Limb (tissue), 2 donors: Measurements from ENCODE around the gene LYRM1.
"Not testable (repeated sequence)": the region's sequence is repeated elsewhere in the genome, so short reads cannot be mapped to it uniquely, and the experiment has no call there.

Experiments
- DNase-seq, 2 donors: peaks; one replicate each; pipeline ENCODE4 v3.0.0-alpha.2; 2016; ENCODE audit errors: extremely low spot score in 2 of 2

Gene LYRM1

DNA sequence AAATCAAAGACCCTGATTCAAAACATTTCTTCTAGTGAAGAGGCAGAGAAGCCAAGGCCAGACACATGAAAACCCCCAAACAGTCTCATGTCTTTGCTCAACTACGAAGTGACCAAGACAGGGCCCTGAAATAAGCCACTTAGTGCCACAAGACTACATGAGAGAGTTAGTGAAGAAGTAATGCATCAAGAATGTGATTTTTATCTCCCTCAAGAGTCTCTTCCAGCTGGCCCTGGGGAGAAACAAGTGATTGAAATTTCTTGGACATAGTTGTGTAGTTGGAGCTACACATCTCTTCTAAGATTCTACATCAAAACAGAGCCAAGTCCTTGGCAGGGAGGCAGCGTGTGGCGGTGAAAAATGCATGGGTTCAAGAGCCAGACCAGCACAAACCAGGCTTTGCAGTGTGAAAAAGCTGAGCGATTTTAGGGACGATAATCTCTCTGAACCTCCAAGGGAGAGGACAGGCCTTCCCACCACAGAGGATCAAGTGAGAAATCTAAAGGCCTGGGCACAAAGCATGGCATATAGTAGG, 30.6 kb downstream of the LYRM1 start:
- DNase-seq: no peak

DNA sequence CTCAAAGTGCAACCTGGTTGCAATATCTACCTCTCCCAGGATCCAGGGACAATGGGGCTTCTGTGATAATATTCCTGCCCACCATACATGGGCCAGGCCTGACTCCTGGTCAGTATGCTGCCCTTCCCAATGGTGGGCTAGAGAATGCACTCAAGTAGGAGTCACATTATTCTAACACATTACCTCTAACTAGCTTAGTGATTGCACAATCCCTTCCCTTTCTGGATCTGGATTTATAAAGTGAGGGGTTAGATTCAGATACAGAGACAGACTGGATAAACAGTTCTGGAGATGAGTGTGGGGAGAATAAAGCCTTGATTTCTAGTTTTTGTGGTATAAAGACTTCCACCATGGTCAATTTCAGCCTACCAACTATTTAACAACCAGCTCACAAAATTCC, 33.0 kb downstream of the LYRM1 start:
- no peak for DNase-seq

DNA sequence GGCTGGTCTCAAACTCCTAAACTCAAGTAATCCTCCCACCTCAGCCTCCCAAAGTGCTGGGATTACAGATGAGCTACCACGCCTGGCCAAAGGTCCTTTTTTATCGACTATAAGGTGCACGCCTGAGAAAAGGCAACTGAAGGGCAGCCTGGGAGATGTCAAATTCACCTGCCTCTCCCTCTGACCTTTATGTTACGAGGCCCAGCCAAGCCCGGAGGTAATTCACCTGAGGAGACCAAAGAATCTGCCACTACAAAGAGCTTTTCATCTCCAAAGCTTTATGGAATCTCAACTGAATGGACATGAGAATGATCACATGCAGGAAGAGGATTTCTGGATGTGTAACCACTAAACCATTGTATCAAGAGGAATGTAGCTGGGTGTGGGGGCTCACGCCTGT, 37.2 kb downstream of the LYRM1 start:
- DNase-seq: no peak

DNA sequence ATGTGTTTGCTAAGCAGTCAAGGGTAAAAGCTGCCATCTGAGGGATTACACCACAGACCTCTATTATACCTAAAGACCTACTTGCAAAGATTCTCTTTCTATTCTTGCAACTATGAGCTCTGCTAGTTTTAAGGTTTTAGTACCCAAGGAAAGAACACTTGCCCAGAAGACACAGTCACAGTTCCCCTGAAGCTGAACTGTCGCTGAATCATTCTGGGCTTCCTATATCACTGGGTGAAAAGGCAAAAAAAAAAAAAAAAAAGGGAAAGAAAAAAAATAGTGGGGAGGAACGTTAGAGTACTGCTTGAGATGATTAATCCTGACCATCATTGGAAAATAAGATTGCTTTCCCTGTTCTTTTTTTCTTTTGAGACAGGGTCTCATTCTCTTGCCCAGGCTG, 37.9 kb downstream of the LYRM1 start:
- DNase-seq: no peak

DNA sequence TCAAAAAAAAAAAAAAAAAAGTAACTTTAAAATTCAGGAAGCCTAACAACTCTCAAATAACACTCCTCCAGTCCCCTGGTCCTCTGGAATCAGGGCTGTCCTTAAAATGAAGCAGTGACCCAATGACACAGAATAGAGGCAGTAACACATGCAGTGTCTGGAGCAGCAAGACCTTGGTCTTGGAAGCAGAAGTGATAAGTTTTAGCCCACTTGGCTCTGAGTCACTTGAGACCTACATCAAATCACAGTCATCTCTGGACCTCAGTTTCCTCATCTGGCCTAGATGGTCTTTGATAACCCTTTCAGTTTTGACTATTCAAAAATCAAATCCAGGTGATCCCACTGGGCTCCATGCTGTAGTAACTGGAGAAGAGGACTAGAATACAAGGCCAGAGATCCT, 39.0 kb downstream of the LYRM1 start:
- no peak for DNase-seq

DNA sequence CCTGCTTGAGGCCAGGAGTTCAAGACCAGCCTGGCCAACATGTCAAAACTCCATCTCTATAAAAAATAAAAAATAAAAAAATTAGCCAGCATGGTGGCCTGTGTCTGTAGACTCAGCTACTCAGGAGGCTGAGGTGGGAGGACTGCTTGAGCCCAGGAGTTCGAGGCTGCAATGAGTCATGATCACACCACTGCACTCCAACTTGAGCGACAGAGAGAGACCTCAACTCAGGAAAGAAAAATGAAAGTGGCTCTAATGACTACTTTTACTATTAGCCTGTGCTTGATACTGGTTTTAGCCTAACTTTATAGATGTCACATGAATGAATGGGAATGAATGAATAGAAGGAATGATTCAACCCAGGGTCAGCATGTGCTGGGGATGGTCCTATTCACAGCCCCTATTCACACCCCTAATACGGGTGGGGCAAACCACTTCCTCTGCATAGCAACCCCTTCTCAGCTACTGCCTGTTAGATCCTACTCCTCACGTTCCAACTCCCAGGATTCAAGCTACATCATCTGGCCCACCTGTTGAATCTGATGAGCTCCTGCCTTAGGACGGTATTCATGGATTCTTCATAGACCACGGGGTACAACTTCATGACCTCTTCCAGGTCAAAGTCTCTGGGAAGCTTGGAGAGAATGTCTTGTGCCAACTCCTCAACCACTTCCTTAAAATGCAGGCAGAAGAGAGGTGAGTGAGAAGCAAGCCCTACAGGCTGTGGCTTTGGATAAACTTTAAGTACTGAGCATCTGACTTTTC, 40.5 kb downstream of the LYRM1 start:
- no peak for DNase-seq

DNA sequence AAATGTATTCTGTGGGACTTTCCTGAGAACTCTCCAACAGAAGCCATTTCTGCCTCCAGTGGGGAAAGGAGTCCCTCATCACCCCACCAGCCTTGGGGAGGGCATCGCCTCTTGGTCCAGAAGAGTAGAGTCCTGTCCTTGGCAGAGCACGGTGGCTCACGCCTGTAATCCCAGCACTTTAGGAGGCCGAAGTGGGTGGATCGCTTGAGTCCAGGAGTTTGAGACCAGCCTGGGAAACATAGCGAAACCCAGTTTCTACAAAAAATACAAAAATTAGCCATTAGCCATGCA, 41.0 kb downstream of the LYRM1 start:
- DNase-seq: no peak

DNA sequence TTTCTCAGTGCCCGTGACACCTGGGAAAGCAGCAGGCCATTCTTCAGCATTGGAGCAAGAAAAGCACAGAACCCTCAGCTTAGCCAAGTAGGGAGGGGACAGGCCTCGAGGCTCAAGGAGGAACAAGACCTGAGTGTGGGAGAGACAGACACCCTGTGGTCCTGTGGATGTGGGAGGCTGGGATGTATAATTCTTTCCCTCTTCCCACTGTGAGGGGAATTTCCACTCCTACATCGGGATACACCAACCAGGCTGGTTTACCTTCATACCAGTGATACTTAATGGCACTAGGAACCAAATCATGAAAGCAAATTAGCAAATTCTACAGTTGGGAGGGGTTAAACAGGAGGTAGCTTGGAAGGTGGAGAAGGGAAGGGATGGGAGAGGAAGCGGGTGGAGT, 41.7 kb downstream of the LYRM1 start:
- no peak for DNase-seq

DNA sequence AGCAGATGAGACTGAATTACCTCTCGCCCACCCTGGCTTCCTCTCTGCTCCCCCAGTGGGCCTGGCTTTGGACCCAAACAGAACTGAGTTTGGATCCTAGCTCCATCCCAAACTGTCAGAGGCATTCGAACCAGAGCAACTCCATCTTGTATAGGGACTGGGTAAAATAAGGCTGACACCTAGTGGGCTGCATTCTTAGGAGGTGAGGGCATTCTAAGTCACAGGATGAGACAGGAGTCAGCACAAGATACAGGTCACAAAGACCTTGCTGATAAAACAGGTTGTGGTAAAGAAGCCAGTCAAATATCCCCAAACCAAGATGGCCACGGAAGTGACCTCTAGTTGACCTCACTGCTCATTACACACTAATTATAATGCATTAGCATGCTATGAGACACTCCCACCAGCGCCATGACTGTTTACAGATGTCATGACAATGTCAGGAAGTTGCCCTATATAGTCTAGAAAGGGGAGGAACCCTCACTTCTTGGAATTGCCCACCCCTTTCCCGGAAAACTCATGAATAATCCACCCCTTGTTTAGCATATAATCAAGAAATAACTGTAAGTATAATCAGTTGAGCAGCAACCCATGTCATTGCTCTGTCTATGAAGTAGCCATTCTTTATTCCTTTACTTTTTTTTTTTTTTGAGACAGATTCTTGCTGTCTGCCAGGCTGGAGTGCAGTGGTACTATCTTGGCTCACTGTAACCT, 44.4 kb downstream of the LYRM1 start:
- DNase-seq: no peak

DNA sequence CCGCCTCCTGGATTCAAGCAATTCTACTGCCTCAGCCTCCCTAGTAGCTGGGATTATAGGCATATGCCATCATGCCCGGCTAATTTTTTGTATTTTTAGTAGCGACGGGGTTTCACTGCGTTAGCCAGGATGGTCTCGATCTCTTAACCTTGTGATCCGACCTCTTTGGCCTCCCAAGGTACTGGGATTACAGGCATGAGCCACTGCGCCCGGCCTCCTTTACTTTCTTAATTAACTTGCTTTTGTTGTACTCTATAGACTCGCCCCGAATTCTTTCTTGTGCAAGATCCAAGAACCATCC, 45.0 kb downstream of the LYRM1 start:
- not testable (repeated sequence) for DNase-seq

DNA sequence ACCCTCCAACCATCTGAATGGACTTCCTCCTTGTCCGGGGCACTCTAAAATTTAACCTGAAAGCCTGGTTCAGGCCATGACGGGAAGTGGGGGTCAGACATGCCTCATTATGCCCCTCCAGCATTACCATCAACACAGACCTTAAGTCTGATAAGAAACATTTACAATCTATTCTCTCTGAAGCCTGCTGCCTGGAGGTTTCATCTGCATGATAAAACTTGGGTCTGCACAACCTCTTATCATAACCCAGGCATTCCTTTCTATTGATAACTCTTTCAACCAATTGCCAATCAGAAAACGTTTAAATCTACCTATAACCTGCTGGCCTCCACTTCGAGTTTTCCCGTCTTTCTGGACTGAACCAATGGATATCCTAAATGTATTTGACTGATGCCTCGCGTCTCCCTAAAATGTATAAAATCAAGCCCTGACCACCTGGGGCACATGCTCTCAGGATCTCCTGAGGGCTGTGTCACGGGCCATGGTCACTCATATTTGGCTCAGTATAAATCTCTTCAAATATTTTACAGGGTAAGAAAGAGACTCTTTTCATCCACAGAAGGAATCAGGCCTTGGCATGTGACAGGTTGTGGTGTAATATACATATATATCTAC, 45.6 kb downstream of the LYRM1 start:
- no peak for DNase-seq

DNA sequence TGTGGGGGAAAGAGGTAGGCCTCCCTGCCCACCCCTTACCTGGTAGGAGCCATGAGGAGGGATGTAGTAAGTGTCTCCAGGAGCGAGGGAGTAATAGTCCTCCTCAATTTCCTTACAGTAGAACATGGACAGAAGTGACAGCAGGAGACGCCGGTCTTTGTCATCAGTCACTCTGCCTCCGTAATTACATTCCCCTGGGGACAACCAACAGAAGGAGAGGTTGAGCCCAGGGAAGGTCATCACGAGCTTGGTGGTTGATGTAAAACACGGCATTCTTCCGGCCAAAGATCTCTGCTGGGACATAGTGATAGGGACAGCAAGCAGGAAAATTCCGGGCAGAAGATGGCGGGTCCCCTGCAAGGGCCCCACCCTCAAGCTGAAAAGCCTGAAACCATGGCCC, 47.9 kb downstream of the LYRM1 start:
- no peak for DNase-seq

DNA sequence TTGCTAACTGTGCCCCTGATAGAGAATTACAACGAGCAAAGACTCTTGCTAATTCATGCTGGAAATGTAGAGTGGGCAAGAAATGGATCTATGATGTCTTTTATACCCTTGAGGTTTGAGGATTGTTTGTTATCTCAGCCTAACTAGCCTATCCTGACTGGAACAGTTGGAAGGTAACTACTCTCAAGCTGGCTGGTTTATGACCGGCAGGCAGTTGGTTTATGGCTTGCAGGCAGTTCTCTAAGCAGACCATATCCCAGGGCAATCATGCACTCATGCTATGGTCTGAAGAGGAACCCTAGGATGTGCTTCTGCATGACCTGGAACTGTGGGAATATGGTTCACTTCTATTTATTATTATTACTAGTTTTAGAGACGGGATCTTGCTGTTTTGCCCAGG, 49.1 kb downstream of the LYRM1 start:
- DNase-seq: no peak

DNA sequence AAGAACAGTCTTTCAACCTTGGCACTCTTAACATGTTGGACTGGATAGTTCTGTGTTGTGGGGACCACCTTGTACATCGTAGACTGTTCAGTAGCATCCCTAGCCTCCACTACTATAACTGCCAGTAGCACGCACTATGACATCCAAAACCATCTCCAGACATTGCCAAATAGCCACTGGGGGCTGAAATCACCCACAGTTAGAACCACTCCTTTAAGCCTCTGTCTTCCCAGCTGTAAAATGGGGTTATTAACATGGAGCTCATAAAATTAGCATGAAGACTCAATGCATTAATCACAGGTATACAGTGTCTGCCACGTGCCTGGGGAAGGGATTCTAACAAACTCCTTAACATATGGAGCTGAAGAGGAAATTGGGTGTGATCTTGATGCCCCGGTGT, 49.7 kb downstream of the LYRM1 start:
- no peak for DNase-seq

DNA sequence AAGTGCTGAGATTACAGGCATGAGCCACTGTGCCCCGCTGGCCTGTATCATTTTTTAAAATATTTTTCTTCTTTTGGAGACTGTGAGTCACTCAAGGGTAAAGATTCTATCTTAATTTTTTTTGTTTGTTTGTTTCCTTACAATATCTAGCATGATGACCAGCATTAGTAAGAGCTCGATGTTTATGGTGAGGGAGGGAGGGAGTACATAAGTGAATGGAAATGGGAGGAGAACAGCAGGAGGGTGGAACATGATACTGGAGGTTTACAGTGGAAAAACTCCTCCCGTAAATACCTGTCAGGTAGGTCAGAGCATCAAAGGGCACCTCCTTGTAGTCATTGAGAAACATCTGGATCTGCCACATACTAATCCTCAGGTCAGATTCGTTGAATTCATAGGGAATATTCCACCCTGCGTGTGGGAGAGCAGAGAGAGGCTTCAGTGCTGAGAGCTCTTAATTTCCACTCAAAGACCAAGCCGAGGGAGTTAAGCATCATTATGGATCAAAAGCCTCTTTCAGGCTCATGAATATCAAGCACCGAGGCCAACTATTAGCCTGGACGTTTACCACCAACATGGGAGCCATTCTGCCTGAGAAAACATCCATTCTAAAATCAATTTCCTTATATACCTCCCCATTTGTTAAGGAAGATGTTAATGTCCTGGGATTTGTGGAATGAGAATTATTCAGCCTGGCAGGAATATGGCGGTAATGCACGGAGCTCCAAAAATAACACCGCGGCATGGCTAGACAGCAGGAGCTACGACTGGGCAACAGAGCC, 51.8 kb downstream of the LYRM1 start:
- DNase-seq: peak in 1 of 2 donors; percentile 30

DNA sequence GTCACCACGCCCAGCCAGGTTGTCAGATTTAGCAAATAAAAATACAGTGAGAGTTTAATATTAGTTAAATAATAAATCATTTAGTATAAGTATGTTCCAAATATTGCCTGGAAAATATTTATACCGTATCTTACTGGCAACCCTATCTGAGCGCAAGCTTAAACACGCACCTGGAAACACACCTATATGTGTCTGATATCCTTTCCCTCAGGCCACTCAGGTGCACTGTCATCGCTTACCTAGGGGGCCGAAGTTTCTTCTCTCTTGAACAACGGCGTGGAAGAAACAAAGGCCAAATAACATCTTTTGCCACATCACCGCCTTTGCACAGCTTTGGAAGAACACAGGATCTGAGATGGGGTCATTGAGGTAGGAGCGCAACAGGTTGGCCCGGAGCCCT, 54.0 kb downstream of the LYRM1 start:
- DNase-seq: no peak

DNA sequence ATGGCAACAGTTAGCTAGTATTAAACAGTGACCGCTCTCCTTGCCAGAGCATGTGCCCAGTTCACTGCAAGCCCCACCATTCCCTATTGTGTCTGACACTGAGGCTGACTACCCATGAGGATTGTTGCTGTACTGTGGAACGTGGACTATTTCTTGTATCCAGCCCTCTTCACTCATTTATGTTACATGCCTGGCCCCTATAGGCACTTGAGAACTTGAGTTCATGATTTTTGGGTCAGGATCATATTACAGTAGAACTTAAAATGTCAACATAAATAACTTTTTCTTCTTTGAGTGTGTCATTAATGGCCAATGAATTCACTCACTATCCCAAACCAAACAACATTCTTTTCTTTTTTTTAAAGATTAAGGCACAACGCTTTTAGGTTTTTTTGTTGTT, 55.7 kb downstream of the LYRM1 start:
- no peak for DNase-seq

DNA sequence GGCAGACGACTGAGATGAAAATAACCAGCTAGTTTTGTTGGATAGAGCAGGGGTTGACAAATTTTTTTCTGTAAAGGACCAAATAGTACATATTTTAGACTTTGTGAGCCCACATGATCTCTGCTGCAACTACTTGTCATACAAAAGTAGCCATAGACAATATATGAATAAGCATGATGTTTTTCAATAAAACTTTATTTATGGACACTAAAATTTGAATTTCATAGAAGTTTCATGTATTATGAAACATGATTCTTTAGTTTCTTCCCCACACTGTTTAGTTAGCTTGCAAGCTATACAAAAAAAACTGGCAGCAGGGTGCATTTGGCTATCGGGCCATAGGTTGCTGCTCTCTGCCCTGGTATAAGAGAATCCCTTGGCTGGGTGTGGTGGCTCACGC, 56.6 kb downstream of the LYRM1 start:
- no peak for DNase-seq

DNA sequence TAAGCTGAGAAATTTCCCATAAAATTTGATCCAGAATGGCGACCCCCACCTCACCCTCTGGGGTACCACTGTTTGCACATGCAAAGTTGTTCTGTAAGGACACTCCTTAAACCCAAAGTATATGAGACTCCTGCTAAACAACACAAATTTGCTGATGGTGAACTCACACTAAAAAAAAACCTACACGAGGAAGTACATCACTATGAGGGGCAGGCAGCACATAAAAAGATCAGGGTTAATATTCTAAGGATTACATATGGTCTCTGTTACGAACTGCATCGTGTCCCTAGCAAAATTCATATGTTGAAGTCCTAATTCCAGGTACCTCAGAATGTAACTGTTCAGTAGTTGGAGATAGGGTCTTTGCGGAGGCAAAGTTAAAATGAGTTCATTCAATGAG, 60.3 kb downstream of the LYRM1 start:
- DNase-seq: no peak

DNA sequence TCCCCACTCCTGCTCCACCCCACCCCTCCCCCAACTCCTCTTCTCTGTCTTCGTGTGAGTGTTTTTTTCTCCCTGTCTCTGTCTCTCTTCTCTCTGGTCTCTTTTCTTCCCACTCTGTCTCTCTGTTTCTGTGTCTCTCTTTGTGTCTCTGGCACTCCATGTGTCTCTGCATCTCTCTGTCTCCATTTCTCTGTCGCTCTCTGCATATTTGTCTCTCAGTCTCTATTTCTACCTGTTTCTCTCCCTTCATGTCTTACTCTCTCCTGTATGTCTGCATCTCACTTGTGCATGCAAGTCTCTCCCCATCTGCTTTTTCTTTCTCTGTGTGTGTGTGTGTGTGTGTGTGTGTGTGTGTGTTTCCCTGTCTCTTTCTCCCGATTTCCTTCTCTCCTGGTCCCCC, 68.2 kb downstream of the LYRM1 start:
- no peak for DNase-seq

DNA sequence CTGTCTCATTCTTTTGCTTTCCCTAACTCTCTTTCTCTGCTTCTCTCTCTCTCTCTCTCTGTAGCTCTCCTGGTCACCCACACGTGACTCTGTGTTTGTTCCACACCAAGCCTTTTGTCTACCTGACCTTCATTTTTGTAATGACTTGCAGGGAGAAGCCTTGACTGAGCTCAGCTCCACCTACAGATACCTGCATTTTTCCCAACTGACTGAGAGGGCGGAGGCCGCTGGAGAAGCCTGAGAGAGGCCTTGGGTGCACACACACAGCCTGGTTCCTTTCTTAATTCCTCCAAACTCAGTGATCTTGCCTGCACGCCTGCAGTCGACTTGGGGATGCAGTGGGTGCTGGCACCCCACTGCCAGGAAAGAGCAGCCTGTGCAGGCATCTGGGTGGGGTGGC, 68.8 kb downstream of the LYRM1 start:
- no peak for DNase-seq

DNA sequence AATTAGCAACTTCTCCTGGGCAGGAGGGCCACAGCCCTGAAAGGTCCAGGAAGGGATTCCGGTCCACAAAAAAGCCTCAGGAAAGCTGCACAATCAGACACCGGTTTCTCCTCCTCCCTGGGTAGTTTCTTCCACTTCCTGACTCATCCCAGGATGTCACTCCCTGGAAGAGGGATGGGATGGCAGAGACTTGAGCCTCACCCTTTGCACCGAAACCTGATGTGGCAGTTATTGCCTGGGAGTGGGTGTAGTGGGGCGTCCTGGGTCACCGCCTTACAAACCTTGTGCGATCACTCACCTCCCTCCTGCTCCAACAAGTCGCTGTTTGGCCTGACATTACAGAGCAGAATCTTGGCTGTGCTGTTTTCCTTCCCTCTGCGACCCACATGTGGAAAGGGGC, 70.8 kb downstream of the LYRM1 start:
- DNase-seq: no peak
